Effector memory CD8-positive, alpha-beta T cell (primary cell): ENCODE data around the gene MMS19.

Experiments
- ATAC-seq: fragments of 150-1000 bp; cut with Tn5 transposase; replicated peaks from 2 replicates; pipeline ENCODE4 v1.10.0; 2021; ENCODE audit warnings: mild to moderate bottlenecking, moderate library complexity
- DNase-seq, 3 experiments: peaks; one replicate each; pipeline ENCODE4 v3.0.0; 2021
- H3K27ac Mint-ChIP-seq, 2 donors: one replicate each; pipeline ENCODE4 v1.8.0; 2022; ENCODE audit warnings: mild to moderate bottlenecking in 2 of 2, mixed read lengths in 2 of 2, moderate library complexity in 2 of 2
- H3K27me3 Mint-ChIP-seq, 2 donors: one replicate each; pipeline ENCODE4 v1.8.0; 2022; ENCODE audit warnings: mixed read lengths in 2 of 2
- H3K36me3 Mint-ChIP-seq: one replicate; pipeline ENCODE4 v1.8.0; 2022; ENCODE audit warnings: mild to moderate bottlenecking, moderate library complexity, mixed read lengths; ENCODE audit not compliant: insufficient read depth
- H3K4me1 Mint-ChIP-seq, 2 donors: one replicate each; pipeline ENCODE4 v1.8.0; 2022; ENCODE audit warnings: low read depth in 2 of 2, mixed read lengths in 2 of 2
- H3K4me3 Mint-ChIP-seq, 2 donors: one replicate each; pipeline ENCODE4 v1.8.0; 2022; ENCODE audit warnings: mild to moderate bottlenecking in 2 of 2, mixed read lengths in 2 of 2, moderate library complexity in 2 of 2
- H3K9me3 Mint-ChIP-seq, 2 donors: one replicate each; pipeline ENCODE4 v1.8.0; 2022; ENCODE audit warnings: mixed read lengths in 2 of 2

Gene MMS19

DNA sequence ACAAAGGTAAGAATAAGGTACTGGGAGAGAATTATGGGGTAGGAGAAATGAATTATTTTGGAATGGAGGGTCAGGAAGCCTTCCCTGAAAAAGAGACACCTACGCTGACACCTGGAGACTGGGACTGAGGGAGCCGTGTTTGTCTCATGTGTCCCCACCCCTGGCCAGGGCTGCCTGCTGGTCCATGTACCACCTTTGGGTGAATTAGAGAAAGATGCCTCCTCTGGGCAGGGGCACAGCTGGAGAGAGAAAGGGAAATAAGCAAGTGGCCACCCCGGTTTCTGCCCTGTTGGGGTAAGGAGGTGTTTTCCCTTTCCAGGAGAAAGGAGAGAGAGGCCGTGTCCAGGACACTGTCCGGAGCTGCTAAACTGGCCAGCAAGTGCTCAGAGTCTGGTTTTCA is 22.3 kb upstream of the MMS19 start:
- DNase-seq (no peak), ATAC-seq (no peak)
- H3K9me3 Mint-ChIP-seq: no peaks in the 10 kb centered on the region
- H3K27me3 Mint-ChIP-seq: peaks cover 31 to 81% of the 10 kb centered on the region in 2 donors
- H3K4me3 Mint-ChIP-seq: no peak overlapping the region
- H3K27ac Mint-ChIP-seq: no peak overlapping the region
- H3K4me1 Mint-ChIP-seq: peaks cover 2 to 5% of the 10 kb centered on the region in 2 donors
- peaks cover 1% of the 10 kb centered on the region for H3K36me3 Mint-ChIP-seq

DNA sequence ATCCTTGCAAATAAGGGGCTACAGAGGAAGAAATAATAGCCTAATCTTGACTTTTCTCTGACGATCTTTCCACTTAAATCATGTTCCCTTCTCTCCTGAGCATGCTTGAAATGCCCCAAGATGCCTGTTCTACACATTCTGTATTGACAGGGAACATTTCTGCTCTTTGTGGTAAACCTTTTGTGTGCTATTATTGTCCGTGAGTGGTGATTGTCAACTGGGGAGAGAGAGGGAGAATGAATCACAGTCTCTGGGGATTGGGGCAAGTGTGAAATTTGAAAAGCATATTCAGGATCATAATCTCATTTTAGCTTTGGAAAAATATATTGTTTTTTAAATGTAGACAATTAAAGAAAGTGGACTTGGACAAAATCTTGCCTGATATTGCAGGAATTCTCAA is 21.1 kb upstream of the MMS19 start:
- peaks cover 43 to 83% of the 10 kb centered on the region in 2 donors for H3K27me3 Mint-ChIP-seq
- H3K4me1 Mint-ChIP-seq: peaks cover 2 to 5% of the 10 kb centered on the region in 2 donors
- no peak for DNase-seq
- H3K36me3 Mint-ChIP-seq: peaks cover 3% of the 10 kb centered on the region
- no peak overlapping the region for H3K27ac Mint-ChIP-seq
- H3K4me3 Mint-ChIP-seq: no peak overlapping the region
- no peaks in the 10 kb centered on the region for H3K9me3 Mint-ChIP-seq
- ATAC-seq: no peak

DNA sequence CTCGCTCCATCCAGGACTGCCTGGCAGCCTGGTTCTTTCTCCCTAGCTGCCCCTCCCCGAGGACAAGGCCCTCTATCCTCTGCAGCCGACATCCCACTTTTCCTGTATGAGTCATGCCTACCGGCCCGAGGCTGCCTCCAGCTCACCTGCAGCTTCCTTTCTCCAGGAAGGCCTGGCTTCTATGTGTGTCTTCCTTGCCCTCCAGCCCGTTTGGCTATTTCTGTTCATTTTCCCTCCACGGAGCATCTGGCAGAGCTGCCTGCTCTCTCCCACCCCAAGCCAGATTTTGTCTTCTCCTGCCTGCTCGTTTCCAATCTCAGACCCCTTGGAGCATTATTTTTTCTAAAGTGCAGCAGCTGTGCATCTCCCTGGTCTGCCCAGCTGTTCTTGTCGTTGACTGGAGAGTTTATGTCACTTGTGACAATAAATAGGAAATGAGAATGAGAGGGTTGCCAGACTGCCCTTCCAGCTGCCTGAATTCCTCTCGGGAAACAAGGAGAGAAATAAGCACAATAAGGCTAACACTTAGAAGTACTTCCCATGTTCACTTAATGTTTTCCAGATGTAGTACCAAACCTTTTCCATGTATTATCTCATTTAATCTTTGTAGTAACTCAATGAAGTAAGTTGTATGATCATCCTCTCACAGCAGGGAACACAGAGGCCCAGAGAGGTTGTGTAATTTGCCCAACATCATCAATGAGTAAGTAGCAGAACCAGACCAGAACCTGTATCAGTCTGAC is 20.2 kb upstream of the MMS19 start:
- Mint-ChIP-seq H3K4me3 (no peak overlapping the region), H3K36me3 (peaks cover 3% of the 10 kb centered on the region), H3K4me1 (peaks cover 2 to 5% of the 10 kb centered on the region in 2 donors), H3K9me3 (no peaks in the 10 kb centered on the region), H3K27ac (peak overlapping the region in 1 of 2 donors; percentile 53), H3K27me3 (peaks cover 47 to 82% of the 10 kb centered on the region in 2 donors)
- DNase-seq: no peak
- no peak for ATAC-seq

DNA sequence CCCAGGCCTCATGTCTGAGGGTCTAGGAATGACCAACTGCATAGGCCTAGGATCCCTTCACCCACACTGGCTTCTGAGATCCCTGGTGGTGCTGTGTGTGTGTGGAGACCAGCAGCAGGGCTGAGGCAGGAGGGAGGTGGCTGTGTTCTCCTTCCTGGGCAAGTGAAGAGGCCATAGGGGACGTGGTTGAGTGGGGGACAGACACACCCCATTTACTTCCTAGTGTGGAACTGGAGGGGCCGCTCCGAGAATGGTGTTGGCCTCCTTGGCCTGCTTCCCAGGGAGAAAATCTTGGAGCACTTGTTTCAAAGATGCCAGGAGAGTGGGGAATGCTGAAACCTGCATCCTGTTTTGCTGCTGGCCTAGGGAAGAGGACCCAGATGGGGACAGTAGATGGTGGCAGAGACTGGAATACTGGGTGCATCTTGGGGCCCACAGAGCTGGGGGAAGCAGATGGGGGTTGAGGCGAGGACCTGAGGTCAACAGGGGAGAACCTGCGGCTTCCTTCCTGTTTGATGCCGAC is 19.6 kb upstream of the MMS19 start:
- Mint-ChIP-seq H3K27me3 (peaks cover 40 to 82% of the 10 kb centered on the region in 2 donors), H3K9me3 (no peaks in the 10 kb centered on the region), H3K27ac (no peak overlapping the region), H3K4me1 (peaks cover 4 to 5% of the 10 kb centered on the region in 2 donors), H3K4me3 (no peak overlapping the region), H3K36me3 (peaks cover 3% of the 10 kb centered on the region)
- DNase-seq (no peak), ATAC-seq (no peak)

DNA sequence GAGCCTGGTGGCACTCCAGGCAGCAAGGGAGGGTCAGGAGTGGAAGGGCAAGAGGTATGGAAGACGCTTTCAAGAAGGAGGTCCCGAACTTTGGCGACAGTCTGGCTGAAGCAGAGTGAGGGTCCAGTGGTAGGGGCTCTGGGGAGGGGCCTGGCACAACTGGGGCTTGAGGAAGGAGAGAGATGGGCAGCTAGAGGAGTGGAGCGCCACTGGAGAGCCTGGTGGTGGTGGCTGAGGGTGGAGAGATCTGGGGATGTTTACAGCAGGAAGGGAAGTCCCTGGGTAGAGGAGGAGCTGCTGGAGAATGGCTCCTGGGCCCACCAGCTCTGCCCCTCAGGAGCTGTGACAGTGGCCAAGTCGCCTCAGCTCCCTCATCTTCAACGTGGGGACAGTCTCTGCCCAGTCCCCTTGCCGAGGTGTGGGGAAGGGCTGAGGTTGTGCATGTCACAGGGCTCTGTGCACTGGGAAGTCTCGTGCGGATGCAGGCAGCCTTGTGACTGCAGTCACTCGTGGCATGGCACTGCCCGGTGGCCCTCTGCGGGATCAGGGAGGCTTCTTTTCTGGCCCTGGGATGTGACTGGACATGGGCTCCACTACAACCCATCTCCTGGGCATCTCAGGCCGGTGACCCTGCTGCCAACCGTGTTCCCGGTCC is 19.0 kb upstream of the MMS19 start:
- peaks cover 4 to 5% of the 10 kb centered on the region in 2 donors for H3K4me1 Mint-ChIP-seq
- peaks cover 3% of the 10 kb centered on the region for H3K36me3 Mint-ChIP-seq
- no peak for DNase-seq
- no peak for ATAC-seq
- H3K9me3 Mint-ChIP-seq: no peaks in the 10 kb centered on the region
- H3K27ac Mint-ChIP-seq: no peak overlapping the region
- H3K4me3 Mint-ChIP-seq: no peak overlapping the region
- H3K27me3 Mint-ChIP-seq: peaks cover 34 to 77% of the 10 kb centered on the region in 2 donors

DNA sequence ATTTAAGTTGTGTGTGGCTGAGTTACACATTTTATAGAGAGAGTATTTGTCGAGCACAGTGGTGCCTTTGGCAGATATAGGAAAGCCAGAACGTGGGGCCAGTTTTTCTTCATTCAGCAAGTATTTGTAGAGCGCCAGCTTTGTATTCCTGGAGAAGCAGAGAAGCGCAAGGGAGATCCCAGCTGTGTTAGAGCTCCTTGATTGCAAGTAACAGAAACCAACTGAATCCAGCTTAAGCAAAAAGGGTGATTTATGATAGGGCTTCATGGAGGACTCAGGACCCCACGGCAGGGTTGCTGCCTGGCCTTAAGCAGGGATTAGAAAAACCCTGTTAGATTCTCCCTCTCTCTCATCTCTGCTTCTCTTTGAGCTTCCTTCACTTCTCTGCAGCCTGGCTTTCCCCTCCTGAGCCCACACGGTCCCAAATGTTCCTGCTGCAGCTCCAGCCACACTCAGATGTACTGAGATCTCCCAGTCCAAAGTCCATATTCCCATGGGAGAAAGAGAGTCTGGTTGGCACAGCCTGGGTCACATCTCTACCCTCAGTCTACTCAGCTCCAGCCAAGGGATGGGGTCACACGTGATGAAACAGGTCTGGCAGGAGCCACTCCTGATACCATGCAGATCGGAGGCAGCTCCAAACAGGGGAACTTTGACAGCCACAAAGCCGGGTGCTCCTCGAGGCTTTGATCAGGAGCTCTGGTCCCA is 17.2 kb upstream of the MMS19 start:
- Mint-ChIP-seq H3K9me3 (no peaks in the 10 kb centered on the region), H3K36me3 (peaks cover 3% of the 10 kb centered on the region), H3K4me3 (no peak overlapping the region), H3K27me3 (peaks cover 31 to 59% of the 10 kb centered on the region in 2 donors), H3K27ac (no peak overlapping the region), H3K4me1 (peaks cover 4 to 5% of the 10 kb centered on the region in 2 donors)
- DNase-seq (no peak), ATAC-seq (no peak)

DNA sequence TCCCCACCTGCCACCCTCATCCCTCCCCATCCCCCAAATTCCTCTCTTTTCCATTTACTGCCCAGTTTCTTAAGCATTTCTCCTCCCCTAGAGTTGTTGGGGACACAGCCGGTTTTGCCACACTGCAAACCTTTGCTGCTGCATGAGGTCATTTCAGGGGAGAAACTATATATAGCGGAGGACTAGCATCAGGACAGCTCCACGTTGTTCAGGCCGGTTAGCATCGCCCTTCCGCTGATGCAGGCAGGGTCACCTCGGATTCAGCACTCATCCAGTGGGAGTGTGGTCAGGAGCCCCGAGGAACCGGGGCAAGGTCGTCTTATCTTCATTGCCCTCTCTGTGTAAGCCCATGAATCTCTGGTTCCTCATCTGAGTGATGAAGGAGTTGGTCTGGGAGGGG is 16.1 kb upstream of the MMS19 start:
- no peaks in the 10 kb centered on the region for H3K9me3 Mint-ChIP-seq
- H3K27me3 Mint-ChIP-seq: peaks cover 27 to 59% of the 10 kb centered on the region in 2 donors
- H3K4me1 Mint-ChIP-seq: peaks cover 4 to 5% of the 10 kb centered on the region in 2 donors
- no peak for ATAC-seq
- DNase-seq: no peak
- no peak overlapping the region for H3K27ac Mint-ChIP-seq
- H3K4me3 Mint-ChIP-seq: no peak overlapping the region
- H3K36me3 Mint-ChIP-seq: peaks cover 3% of the 10 kb centered on the region

DNA sequence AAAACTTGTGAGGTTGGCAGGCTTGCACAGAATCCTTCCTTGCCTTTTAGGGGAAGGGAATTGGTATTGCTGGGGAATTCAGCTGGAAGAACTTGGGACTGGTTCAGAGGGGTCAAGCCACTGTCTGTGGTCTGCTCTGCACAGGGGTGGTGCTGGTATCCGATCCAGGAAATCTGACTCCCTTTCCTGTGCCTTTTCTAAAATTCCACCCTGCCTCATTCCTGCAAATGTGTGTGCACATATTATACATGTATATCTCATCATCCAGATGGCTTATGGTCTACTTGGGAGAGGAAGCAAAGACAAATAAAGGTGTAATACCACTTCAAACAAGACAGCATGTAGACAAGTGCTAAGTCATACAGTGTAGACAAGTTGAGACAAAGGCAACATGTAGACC is 14.8 kb upstream of the MMS19 start:
- Mint-ChIP-seq H3K27ac (no peak overlapping the region), H3K4me1 (peaks cover 4 to 5% of the 10 kb centered on the region in 2 donors), H3K36me3 (peaks cover 3% of the 10 kb centered on the region), H3K27me3 (peaks cover 27 to 55% of the 10 kb centered on the region in 2 donors), H3K9me3 (no peaks in the 10 kb centered on the region), H3K4me3 (no peak overlapping the region)
- ATAC-seq (no peak), DNase-seq (no peak)

DNA sequence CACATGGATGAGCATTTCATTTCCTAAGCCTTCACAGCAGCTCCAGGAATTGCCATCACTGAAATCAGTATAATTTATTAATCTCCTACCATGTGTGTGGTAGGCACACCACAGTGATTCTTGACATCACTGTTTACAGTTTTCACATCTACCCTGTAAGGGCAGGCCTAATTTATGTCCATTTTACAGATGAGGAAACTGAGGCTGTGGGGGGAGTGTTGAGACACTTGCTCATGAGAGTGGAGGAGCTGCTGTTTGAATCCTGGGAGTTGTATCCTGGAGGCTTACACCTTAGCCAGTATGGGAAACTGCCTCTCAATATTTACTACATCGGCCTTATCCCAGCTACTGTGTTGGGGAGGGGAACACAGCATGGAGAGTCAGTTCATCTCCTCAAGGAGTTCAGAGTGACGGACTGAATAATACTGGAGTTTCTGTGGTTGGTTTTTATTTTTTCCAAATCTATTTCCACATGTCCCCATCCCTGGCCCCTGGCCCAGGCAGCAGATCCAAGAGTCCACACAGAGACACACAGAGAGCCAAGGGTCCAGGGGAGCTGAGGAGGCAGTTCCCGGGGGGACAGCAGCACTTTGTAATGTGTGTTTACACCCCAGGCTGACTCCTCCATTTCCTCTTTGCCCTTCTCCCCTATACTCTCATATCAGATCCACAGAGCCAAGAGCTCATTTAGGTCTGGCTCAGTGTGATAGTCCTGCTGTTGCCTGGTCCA is 13.7 kb upstream of the MMS19 start:
- no peak for ATAC-seq
- H3K27ac Mint-ChIP-seq: no peak overlapping the region
- no peaks in the 10 kb centered on the region for H3K9me3 Mint-ChIP-seq
- H3K36me3 Mint-ChIP-seq: peaks cover 7% of the 10 kb centered on the region
- H3K27me3 Mint-ChIP-seq: peaks cover 22 to 48% of the 10 kb centered on the region in 2 donors
- no peak for DNase-seq
- peaks cover 2% of the 10 kb centered on the region in 2 donors for H3K4me1 Mint-ChIP-seq
- H3K4me3 Mint-ChIP-seq: no peak overlapping the region

DNA sequence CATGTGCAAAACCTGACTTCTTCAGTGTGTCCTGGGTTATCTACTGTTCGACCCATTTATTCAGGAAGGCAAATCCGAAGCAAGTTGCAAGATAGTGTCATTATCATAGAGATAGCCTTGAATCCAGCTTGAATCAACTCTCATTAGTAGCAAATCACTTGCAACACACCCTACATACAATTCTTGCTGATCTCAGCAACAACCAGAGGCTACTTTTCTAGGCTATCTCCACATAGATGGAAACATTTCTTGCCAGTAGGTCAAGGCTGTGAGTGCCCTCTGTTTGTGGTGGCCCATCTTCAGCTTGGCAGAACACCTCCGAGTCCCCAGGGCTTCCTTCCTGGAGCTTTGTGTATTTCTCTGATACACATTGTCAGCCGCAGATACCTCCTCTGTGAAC is 12.5 kb upstream of the MMS19 start:
- H3K27me3 Mint-ChIP-seq: peaks cover 19 to 37% of the 10 kb centered on the region in 2 donors
- no peak for DNase-seq
- H3K27ac Mint-ChIP-seq: no peak overlapping the region
- H3K4me3 Mint-ChIP-seq: no peak overlapping the region
- peaks cover 7% of the 10 kb centered on the region for H3K36me3 Mint-ChIP-seq
- H3K4me1 Mint-ChIP-seq: peaks cover 0 to 2% of the 10 kb centered on the region in 2 donors
- no peaks in the 10 kb centered on the region for H3K9me3 Mint-ChIP-seq
- no peak for ATAC-seq

DNA sequence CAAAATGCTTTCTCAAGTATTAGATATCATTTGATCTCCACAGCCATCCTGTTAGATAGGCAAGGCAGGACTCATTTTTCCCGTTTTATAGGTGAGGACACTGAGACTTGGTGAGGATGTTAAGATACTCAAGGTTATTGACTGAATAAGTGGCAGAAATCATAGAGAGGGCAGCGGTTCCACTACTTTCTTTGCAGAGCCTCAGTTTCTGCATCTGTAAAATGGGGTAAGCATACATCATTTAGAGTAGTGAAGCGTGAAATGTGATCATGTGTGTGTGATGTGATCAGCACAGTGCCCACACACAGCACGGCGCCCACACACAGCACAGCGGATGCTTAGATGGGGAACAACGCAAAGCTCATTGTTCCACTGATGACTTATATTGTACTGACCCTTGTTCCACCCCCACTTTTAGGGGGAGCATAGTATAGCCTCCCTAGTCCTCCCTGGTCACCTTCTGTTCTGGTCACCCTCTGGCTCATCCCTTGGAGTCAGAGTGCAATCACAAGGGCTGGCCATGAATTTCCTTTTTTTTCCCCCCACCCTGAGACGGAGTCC is 11.0 kb upstream of the MMS19 start:
- no peak for ATAC-seq
- Mint-ChIP-seq H3K4me1 (peaks cover 0 to 2% of the 10 kb centered on the region in 2 donors), H3K27ac (no peak overlapping the region), H3K9me3 (no peaks in the 10 kb centered on the region), H3K27me3 (peaks cover 4 to 23% of the 10 kb centered on the region in 2 donors), H3K36me3 (peaks cover 4% of the 10 kb centered on the region), H3K4me3 (no peak overlapping the region)
- no peak for DNase-seq

DNA sequence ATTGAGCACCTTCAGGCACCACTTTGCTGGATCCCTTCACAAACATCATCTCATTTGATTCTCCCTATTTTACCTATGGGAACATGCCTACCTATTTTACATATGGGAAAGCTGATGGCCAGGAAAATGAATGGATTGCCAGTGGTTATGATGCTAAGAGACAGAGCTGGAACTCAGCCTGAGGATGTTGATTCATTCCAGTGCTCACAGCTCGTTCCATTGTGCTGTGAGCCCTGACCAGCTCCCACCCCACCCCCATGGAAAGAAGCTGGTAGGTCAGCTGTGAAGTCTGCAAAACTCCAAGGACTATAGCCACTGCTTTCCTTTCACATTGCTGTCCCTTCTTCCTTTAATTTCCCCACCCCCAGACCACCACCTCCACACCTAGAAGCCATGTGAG is 10.1 kb upstream of the MMS19 start:
- peaks cover 0 to 15% of the 10 kb centered on the region in 2 donors for H3K27me3 Mint-ChIP-seq
- H3K9me3 Mint-ChIP-seq: no peaks in the 10 kb centered on the region
- no peak overlapping the region for H3K4me3 Mint-ChIP-seq
- H3K36me3 Mint-ChIP-seq: peaks cover 4% of the 10 kb centered on the region
- no peak overlapping the region for H3K27ac Mint-ChIP-seq
- H3K4me1 Mint-ChIP-seq: peaks cover 0 to 2% of the 10 kb centered on the region in 2 donors
- DNase-seq: no peak
- ATAC-seq: no peak
